Activated CD4-positive, CD25-positive, alpha-beta regulatory T cell (primary cell): Measurements from ENCODE around the gene PDILT.
"Not testable (repeated sequence)": the region's sequence is repeated elsewhere in the genome, so short reads cannot be mapped to it uniquely, and the experiment has no call there.

Experiments used
- DNase-seq, 4 experiments: peaks; one replicate each; lab custom pipeline; 2025; lab: John Stamatoyannopoulos, UW

PDILT gene

GRCh38 chr16:20321671-20322070 lies 82.9 kb downstream of the PDILT start:
- no peak for DNase-seq

GRCh38 chr16:20321051-20321450 lies 83.5 kb downstream of the PDILT start:
- not testable (repeated sequence) for DNase-seq

- DNase-seq = no peak
Observed at GRCh38 chr16:20320592-20320991, 83.9 kb downstream of the PDILT start.

- no peak for DNase-seq
Observed at GRCh38 chr16:20320178-20320577, 84.4 kb downstream of the PDILT start.

- DNase-seq = no peak
Observed at GRCh38 chr16:20319406-20319805, 85.1 kb downstream of the PDILT start.

GRCh38 chr16:20318437-20318836 lies 86.1 kb downstream of the PDILT start:
- DNase-seq = no peak

- DNase-seq = no peak
Observed at GRCh38 chr16:20318006-20318405, 86.5 kb downstream of the PDILT start.

GRCh38 chr16:20317117-20317516 lies 87.4 kb downstream of the PDILT start:
- DNase-seq = no peak

GRCh38 chr16:20316715-20317114 lies 87.8 kb downstream of the PDILT start:
- no peak for DNase-seq

GRCh38 chr16:20315764-20316163 lies 88.8 kb downstream of the PDILT start:
- DNase-seq = no peak

- DNase-seq = no peak
Observed at GRCh38 chr16:20314575-20314974, 90.0 kb downstream of the PDILT start.

- no peak for DNase-seq
Observed at GRCh38 chr16:20313741-20314140, 90.8 kb downstream of the PDILT start.

- DNase-seq = not testable (repeated sequence)
Observed at GRCh38 chr16:20312536-20313095, 91.9 kb downstream of the PDILT start.

GRCh38 chr16:20311548-20311947 lies 93.0 kb downstream of the PDILT start:
- no peak for DNase-seq

GRCh38 chr16:20310421-20311395 lies 93.8 kb downstream of the PDILT start:
- no peak for DNase-seq

GRCh38 chr16:20309786-20310185 lies 94.8 kb downstream of the PDILT start:
- DNase-seq = no peak
